SU-DHL-6 (cell line): ENCODE data around the gene MAST4.

Source experiments
- H2AFZ ChIP-seq: fragments of 200-600 bp; sonication (generic); 2 replicates; pipeline ENCODE4 v1.6.1; 2014; ENCODE audit warnings: low read depth, mild to moderate bottlenecking, moderate library complexity, mixed read lengths, antibody characterized with exemption, low read length; ENCODE audit not compliant: severe bottlenecking
- H3F3A ChIP-seq: fragments of 200-600 bp; shearing (Covaris generic); 2 replicates; pipeline ENCODE4 v1.6.0; 2016; ENCODE audit warnings: antibody characterized with exemption, mild to moderate bottlenecking; ENCODE audit not compliant: insufficient read depth
- H3K27ac ChIP-seq: fragments of 200-600 bp; sonication (generic); 2 replicates; pipeline ENCODE4 v1.5.1; 2016; ENCODE audit warnings: low read depth, mild to moderate bottlenecking, low read length, moderate library complexity, mixed read lengths
- H3K27me3 ChIP-seq: fragments of 200-600 bp; sonication (generic), shearing (Covaris generic); 2 replicates; pipeline ENCODE4 v1.6.0; 2014; ENCODE audit warnings: mild to moderate bottlenecking, low read length
- H3K36me3 ChIP-seq: fragments of 200-600 bp; sonication (generic); 2 replicates; pipeline ENCODE4 v1.6.1; 2014; ENCODE audit warnings: mild to moderate bottlenecking, low read length, mixed read lengths
- H3K4me2 ChIP-seq: fragments of 300-600, 200-600 bp; shearing (Covaris generic), sonication (generic); 2 replicates; pipeline ENCODE4 v1.6.0; 2014; ENCODE audit warnings: low read length, low read depth, mild to moderate bottlenecking; ENCODE audit not compliant: poor library complexity, severe bottlenecking
- H3K4me3 ChIP-seq: fragments of 200-600 bp; sonication (generic); 2 replicates; pipeline ENCODE4 v1.5.1; 2014; ENCODE audit warnings: antibody characterized with exemption, low read length, mild to moderate bottlenecking, mixed read lengths; ENCODE audit not compliant: insufficient read depth, poor library complexity, severe bottlenecking
- H3K79me2 ChIP-seq: fragments of 200-600 bp; sonication (generic); 2 replicates; pipeline ENCODE4 v1.6.1; 2014; ENCODE audit warnings: mild to moderate bottlenecking, low read length, moderate library complexity; ENCODE audit not compliant: insufficient read depth
- H3K9ac ChIP-seq: fragments of 200-600 bp; sonication (generic); 2 replicates; pipeline ENCODE4 v1.7.0; 2014; ENCODE audit warnings: mild to moderate bottlenecking, low read length
- H3K9me2 ChIP-seq: fragments of 200-600 bp; sonication (generic); replicated peaks from 2 replicates; pipeline ENCODE4 v1.6.1; 2014; ENCODE audit warnings: low read length; ENCODE audit not compliant: insufficient read depth
- H3K9me3 ChIP-seq: fragments of 200-600 bp; sonication (generic); 2 replicates; pipeline ENCODE4 v1.6.1; 2014; ENCODE audit warnings: low read length, mixed read lengths; ENCODE audit not compliant: insufficient read depth
- H4K20me1 ChIP-seq: fragments of 200-600 bp; sonication (generic); 2 replicates; pipeline ENCODE4 v1.6.1; 2014; ENCODE audit warnings: low read depth, mild to moderate bottlenecking, antibody characterized with exemption, low read length, moderate library complexity, mixed read lengths
- EZH2phosphoT487 ChIP-seq: fragments of 200-600 bp; sonication (generic), shearing (Covaris generic); conservative IDR thresholded peaks from 2 replicates; pipeline ENCODE4 v1.6.1; 2018; ENCODE audit warnings: mild to moderate bottlenecking, antibody characterized with exemption, low read length, moderate library complexity, mixed read lengths
- TF ChIP-seq, protein P1 (sequence below): fragments of 200-600 bp; sonication (generic); IDR thresholded peaks from one replicate; pipeline ENCODE4 v1.5.1; 2017; ENCODE audit warnings: antibody characterized with exemption, mild to moderate bottlenecking, low read length, moderate library complexity; ENCODE audit not compliant: insufficient read depth, poor library complexity, severe bottlenecking

Gene MAST4

DNA sequence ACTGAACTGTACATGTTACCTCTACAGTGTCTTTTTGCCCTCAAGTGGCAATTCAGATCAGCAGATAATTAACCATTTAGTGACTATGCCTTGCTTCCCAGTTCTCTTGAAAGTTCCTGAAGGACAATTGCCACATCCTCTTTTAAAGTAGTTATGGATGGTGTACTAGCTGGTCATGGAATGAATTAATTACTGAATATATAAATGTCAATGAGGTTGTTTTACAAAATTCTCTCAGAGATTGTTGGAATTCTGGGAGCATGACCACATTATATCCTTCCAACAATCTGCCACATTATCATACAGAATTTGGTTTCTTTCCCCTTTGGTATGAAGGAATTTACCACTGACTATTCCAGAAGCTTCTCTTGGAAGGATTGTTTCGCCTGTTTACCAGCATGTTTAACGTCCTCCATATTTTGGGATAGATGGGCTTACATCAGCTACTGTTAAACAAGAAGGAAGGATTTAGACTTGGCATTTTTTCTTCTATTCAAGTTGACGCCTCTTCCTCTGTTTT lies 424.0 kb downstream of the MAST4 start:
- H3K27me3 ChIP-seq, result no peaks in the 10 kb centered on the region
- H3K9me3 ChIP-seq, result no peaks in the 10 kb centered on the region
- H2AFZ ChIP-seq, result no peak overlapping the region
- no peak overlapping the region for H3K9ac ChIP-seq
- H4K20me1 ChIP-seq, result no peaks in the 10 kb centered on the region
- no peak overlapping the region for H3K4me3 ChIP-seq
- no peaks in the 10 kb centered on the region for H3K36me3 ChIP-seq
- no peak overlapping the region for H3K27ac ChIP-seq
- no peaks in the 10 kb centered on the region for H3F3A ChIP-seq
- TF ChIP-seq EZH2phosphoT487, result no peak
- TF ChIP-seq, protein P1, sequence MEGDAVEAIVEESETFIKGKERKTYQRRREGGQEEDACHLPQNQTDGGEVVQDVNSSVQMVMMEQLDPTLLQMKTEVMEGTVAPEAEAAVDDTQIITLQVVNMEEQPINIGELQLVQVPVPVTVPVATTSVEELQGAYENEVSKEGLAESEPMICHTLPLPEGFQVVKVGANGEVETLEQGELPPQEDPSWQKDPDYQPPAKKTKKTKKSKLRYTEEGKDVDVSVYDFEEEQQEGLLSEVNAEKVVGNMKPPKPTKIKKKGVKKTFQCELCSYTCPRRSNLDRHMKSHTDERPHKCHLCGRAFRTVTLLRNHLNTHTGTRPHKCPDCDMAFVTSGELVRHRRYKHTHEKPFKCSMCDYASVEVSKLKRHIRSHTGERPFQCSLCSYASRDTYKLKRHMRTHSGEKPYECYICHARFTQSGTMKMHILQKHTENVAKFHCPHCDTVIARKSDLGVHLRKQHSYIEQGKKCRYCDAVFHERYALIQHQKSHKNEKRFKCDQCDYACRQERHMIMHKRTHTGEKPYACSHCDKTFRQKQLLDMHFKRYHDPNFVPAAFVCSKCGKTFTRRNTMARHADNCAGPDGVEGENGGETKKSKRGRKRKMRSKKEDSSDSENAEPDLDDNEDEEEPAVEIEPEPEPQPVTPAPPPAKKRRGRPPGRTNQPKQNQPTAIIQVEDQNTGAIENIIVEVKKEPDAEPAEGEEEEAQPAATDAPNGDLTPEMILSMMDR, result no peak
- no peak overlapping the region for H3K4me2 ChIP-seq
- no peaks in the 10 kb centered on the region for H3K79me2 ChIP-seq
- H3K9me2 ChIP-seq, result 0 out of 2 replicates have a peak, but pooled peaks cover 3% of the 10 kb centered on the region

DNA sequence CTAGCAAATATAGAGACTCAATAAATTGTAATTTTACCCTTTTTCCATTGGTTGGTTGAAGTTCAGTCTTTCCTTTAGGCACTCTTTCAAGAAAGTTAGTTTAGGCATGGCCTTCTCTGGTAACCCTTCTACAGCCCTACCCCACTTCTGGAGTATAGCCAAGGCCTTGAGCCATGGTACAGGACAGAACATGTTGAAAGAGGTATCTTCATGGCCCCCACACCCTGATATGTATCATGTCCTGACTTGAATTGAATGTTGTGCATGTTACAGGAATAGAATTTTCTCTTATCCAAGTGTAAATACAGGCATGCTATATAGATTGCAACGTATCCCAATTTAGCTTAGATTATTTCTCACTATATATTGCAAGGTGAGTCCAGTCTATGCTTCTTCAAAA lies 424.8 kb downstream of the MAST4 start:
- no peak for TF ChIP-seq EZH2phosphoT487
- TF ChIP-seq, protein P1, result no peak
- Histone ChIP-seq H3K27me3 (no peaks in the 10 kb centered on the region), H3K9me3 (no peaks in the 10 kb centered on the region), H3K27ac (no peak overlapping the region), H3F3A (no peaks in the 10 kb centered on the region), H3K36me3 (no peaks in the 10 kb centered on the region), H4K20me1 (no peaks in the 10 kb centered on the region), H2AFZ (no peak overlapping the region), H3K9me2 (0 out of 2 replicates have a peak, but pooled peaks cover 3% of the 10 kb centered on the region), H3K9ac (no peak overlapping the region), H3K79me2 (no peaks in the 10 kb centered on the region), H3K4me2 (no peak overlapping the region), H3K4me3 (no peak overlapping the region)

GRCh38 chr5:67021521-67021920 lies 425.3 kb downstream of the MAST4 start:
- Histone ChIP-seq H3K4me2 (no peak overlapping the region), H3K9ac (no peak overlapping the region), H2AFZ (no peak overlapping the region), H3F3A (no peaks in the 10 kb centered on the region), H4K20me1 (no peaks in the 10 kb centered on the region), H3K36me3 (no peaks in the 10 kb centered on the region), H3K27me3 (no peaks in the 10 kb centered on the region), H3K27ac (no peak overlapping the region), H3K9me2 (0 out of 2 replicates have a peak, but pooled peaks cover 3% of the 10 kb centered on the region), H3K79me2 (no peaks in the 10 kb centered on the region), H3K4me3 (no peak overlapping the region), H3K9me3 (no peaks in the 10 kb centered on the region)
- TF ChIP-seq, protein P1, result no peak
- no peak for TF ChIP-seq EZH2phosphoT487
